GM18951 (cell line): Measurements from ENCODE around the gene LIMS2.
A peak's percentile ranks its signal among the peaks of the same experiment; 100 is the strongest.

Experiments
- POLR2A ChIP-seq: IDR thresholded peaks from 4 replicates; pipeline ENCODE4 v1.6.1; 2011; ENCODE audit warnings: mild to moderate bottlenecking; ENCODE audit not compliant: insufficient read length, insufficient read depth; ENCODE audit errors: extremely low read depth
- in situ Hi-C: fragments of 300-500 bp; cut with MboI; formaldehyde crosslinking; loops from one replicate; pipeline ENCODE4 v1.12.0; 2022; ENCODE audit warnings: low sequenced_read_pairs, mixed read lengths, inconsistent platforms; ENCODE audit not compliant: unreplicated experiment

Gene LIMS2

GRCh38 chr2:127706215-127706990 lies 31.1 kb upstream of the LIMS2 start:
- in situ Hi-C loops = no loop called here
- no peak for TF ChIP-seq POLR2A

GRCh38 chr2:127705391-127706065 lies 30.2 kb upstream of the LIMS2 start:
- in situ Hi-C loops = no loop called here
- no peak for TF ChIP-seq POLR2A

GRCh38 chr2:127704641-127705390 lies 29.5 kb upstream of the LIMS2 start:
- in situ Hi-C loops = no loop called here
- no peak for TF ChIP-seq POLR2A

GRCh38 chr2:127703282-127703681 lies 28.0 kb upstream of the LIMS2 start:
- in situ Hi-C loops = no loop called here
- no peak for TF ChIP-seq POLR2A

GRCh38 chr2:127702395-127703009 lies 27.2 kb upstream of the LIMS2 start:
- no peak for TF ChIP-seq POLR2A
- in situ Hi-C loops = no loop called here

GRCh38 chr2:127701651-127702394 lies 26.5 kb upstream of the LIMS2 start:
- in situ Hi-C loops = no loop called here
- TF ChIP-seq POLR2A = peak; percentile 51

- peak; percentile 99 for TF ChIP-seq POLR2A
- in situ Hi-C loops = no loop called here
Measured at GRCh38 chr2:127701193-127701650, 25.9 kb upstream of the LIMS2 start, which contains the start of gene SFT2D3. SFT2D3 (plus strand) TSS chr2:127701497; CDS start chr2:127701529, 32 bp downstream.

GRCh38 chr2:127700527-127701192 lies 25.3 kb upstream of the LIMS2 start:
- in situ Hi-C loops = no loop called here
- peak; percentile 19 for TF ChIP-seq POLR2A

- no peak for TF ChIP-seq POLR2A
- in situ Hi-C loops = no loop called here
Measured at GRCh38 chr2:127698553-127699355, 23.4 kb upstream of the LIMS2 start.

GRCh38 chr2:127697482-127698180 lies 22.3 kb upstream of the LIMS2 start:
- in situ Hi-C loops = no loop called here
- no peak for TF ChIP-seq POLR2A
